ENCODE data around the gene PARD3B. TPM values are rescaled to one million over a fixed set of nuclear protein-coding genes. Genes with fewer than 3 reads are reported as not detected.

PARD3B gene
- total and polyA plus RNA-seq, 2 of the 4 experiments (the other 2 are of a cell fraction) = 3.3 to 15.6 TPM

DNA sequence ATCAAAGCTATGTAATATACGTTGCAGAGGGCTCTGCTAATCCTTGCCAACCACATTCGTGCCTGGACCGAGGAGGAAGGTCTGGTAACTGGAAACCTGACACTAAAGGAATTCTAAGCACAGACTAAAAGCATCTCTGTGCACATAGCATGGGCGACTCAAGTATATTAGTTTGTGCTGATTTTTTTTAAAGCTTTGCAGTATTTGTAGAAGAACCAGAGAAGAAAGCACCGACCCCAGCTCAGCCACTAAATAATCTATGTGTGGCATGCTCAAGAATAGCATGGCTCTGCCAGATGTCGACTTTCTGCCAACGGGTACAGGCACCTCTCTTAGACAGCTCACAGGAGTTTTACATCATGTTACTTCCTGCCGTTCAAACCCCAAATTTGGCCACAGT, 1063.8 kb downstream of the PARD3B start:
- no peaks in the 10 kb centered on the region for H3K27me3 ChIP-seq (ENCODE audit: control insufficient read depth, insufficient read depth, low read length)
- CTCF ChIA-PET = no interaction called here
- no TSS peak for BruUV-seq (replicated peaks)
- intact Hi-C loops (cut with micrococcal nuclease) = no loop called here
- peak overlapping the region; percentile 78; the same call in 1 of the 2 replicates for H3K27ac ChIP-seq (ENCODE audit: insufficient read depth, low read length)
- H3K4me2 ChIP-seq (ENCODE audit: low read depth, low read length) = peak overlapping the region; percentile 84
- ATAC-seq (ENCODE audit: low read depth) = peak; percentile 71
- no peak overlapping the region for H2AFZ ChIP-seq (replicated peaks; ENCODE audit: low read length, poor library complexity)
- H4K20me1 ChIP-seq (ENCODE audit: insufficient read depth, low read length) = no peaks in the 10 kb centered on the region
- no peak overlapping the region for H3K4me3 ChIP-seq (ENCODE audit: insufficient read depth, low read depth, low read length)
- H2BK120ac ChIP-seq (ENCODE audit: low read depth, low read length) = 0 out of 2 replicates have a peak overlapping the region, but pooled peaks have one; percentile 55
- H3K14ac ChIP-seq (replicated peaks; ENCODE audit: low read depth, low read length) = no peak overlapping the region
- H2AK5ac ChIP-seq (ENCODE audit: low read depth, low read length) = peak overlapping the region; percentile 3; the same call in 1 of the 2 replicates
- no peak overlapping the region; the same call in 1 of the 2 replicates for H4K5ac ChIP-seq (ENCODE audit: low read depth, low read length)
- H3K9me3 ChIP-seq (ENCODE audit: control insufficient read depth, insufficient read depth, low read length) = no peaks in the 10 kb centered on the region
- H3K79me1 ChIP-seq (ENCODE audit: low read depth in 1 of 2, low read length in 2 of 2) = no peaks in the 10 kb centered on the region
- H3K9me1 ChIP-seq (ENCODE audit: insufficient read depth, low read length) = 0 out of 2 replicates have a peak, but pooled peaks cover 9% of the 10 kb centered on the region
- H2BK15ac ChIP-seq (ENCODE audit: low read depth, low read length) = no peak overlapping the region
- H3K4me1 ChIP-seq (ENCODE audit: control insufficient read depth, insufficient read depth, low read length) = peaks cover 7% of the 10 kb centered on the region
- H3K4ac ChIP-seq (ENCODE audit: low read depth, low read length) = no peak overlapping the region
- H3K36me3 ChIP-seq (ENCODE audit: control insufficient read depth, insufficient read depth, low read length) = no peaks in the 10 kb centered on the region
- no peak overlapping the region for H4K91ac ChIP-seq (ENCODE audit: insufficient read depth, low read depth, low read length)
- H2BK5ac ChIP-seq (ENCODE audit: low read depth, low read length, poor library complexity, severe bottlenecking) = no peak overlapping the region
- WGBS, 2 experiments (ENCODE audit: extremely low coverage in 2 of 2, insufficient read length in 1 of 2) = no CpG with 5 or more reads among the region's 8 CpGs
- peak overlapping the region; percentile 27 for H2BK20ac ChIP-seq (ENCODE audit: low read depth, low read length)
- H2AK9ac ChIP-seq (replicated peaks; ENCODE audit: low read depth, low read length, poor library complexity) = no peak overlapping the region
- H3K9ac ChIP-seq (ENCODE audit: low read depth, low read length) = no peak overlapping the region
- H4K8ac ChIP-seq (ENCODE audit: low read depth in 2 of 2, low read length in 2 of 2) = peak overlapping the region; percentile 3 to 51; a peak in 1 of 4 replicates
- DNase-seq = peak; percentile 46
- H3K56ac ChIP-seq (ENCODE audit: extremely low read depth, insufficient read depth, low read length) = no peak overlapping the region
- dilution Hi-C loops (cut with HindIII; ENCODE audit: low sequenced_read_pairs, unreplicated experiment) = no loop called here
- POLR2A ChIA-PET (ENCODE audit: unreplicated experiment) = no interaction called here
- H3K23ac ChIP-seq (ENCODE audit: low read depth, low read length) = no peak overlapping the region
- TF ChIP-seq CEBPB (IDR thresholded peaks at IDR 0.05; ENCODE audit: low read depth, low read length) (no peak), USF2 (IDR thresholded peaks at IDR 0.05; ENCODE audit: low read depth, low read length) (no peak), SMC3 (IDR thresholded peaks at IDR 0.05; ENCODE audit: low read depth, low read length) (no peak), RCOR1 (IDR thresholded peaks at IDR 0.05; ENCODE audit: insufficient replicate concordance, low read length) (no peak), MAZ (IDR thresholded peaks at IDR 0.05; ENCODE audit: borderline replicate concordance, low read depth, low read length) (no peak), RFX5 (IDR thresholded peaks at IDR 0.05; ENCODE audit: low read depth, low read length) (no peak), RAD21 (IDR thresholded peaks at IDR 0.05; ENCODE audit: low read length) (no peak), MAFK (IDR thresholded peaks at IDR 0.05; ENCODE audit: low read depth, low read length) (no peak), MXI1 (IDR thresholded peaks at IDR 0.05; ENCODE audit: borderline replicate concordance, low read depth, low read length) (no peak), FOS (IDR thresholded peaks at IDR 0.05; ENCODE audit: low read depth, low read length) (no peak), BHLHE40 (IDR thresholded peaks at IDR 0.05; ENCODE audit: low read depth, low read length) (no peak), CHD1 (IDR thresholded peaks at IDR 0.05; ENCODE audit: low read depth, low read length) (no peak), POLR2A (IDR thresholded peaks at IDR 0.05; ENCODE audit: low read depth, low read length) (no peak)
- TF ChIP-seq, protein P1, sequence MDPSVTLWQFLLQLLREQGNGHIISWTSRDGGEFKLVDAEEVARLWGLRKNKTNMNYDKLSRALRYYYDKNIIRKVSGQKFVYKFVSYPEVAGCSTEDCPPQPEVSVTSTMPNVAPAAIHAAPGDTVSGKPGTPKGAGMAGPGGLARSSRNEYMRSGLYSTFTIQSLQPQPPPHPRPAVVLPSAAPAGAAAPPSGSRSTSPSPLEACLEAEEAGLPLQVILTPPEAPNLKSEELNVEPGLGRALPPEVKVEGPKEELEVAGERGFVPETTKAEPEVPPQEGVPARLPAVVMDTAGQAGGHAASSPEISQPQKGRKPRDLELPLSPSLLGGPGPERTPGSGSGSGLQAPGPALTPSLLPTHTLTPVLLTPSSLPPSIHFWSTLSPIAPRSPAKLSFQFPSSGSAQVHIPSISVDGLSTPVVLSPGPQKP (IDR thresholded peaks at IDR 0.05; ENCODE audit: borderline replicate concordance, low read depth, low read length) = no peak
- TF ChIP-seq, protein P2, sequence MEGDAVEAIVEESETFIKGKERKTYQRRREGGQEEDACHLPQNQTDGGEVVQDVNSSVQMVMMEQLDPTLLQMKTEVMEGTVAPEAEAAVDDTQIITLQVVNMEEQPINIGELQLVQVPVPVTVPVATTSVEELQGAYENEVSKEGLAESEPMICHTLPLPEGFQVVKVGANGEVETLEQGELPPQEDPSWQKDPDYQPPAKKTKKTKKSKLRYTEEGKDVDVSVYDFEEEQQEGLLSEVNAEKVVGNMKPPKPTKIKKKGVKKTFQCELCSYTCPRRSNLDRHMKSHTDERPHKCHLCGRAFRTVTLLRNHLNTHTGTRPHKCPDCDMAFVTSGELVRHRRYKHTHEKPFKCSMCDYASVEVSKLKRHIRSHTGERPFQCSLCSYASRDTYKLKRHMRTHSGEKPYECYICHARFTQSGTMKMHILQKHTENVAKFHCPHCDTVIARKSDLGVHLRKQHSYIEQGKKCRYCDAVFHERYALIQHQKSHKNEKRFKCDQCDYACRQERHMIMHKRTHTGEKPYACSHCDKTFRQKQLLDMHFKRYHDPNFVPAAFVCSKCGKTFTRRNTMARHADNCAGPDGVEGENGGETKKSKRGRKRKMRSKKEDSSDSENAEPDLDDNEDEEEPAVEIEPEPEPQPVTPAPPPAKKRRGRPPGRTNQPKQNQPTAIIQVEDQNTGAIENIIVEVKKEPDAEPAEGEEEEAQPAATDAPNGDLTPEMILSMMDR (conservative IDR thresholded peaks at IDR 0.05; ENCODE audit: low read depth, low read length) = no peak
- in situ Hi-C loops (cut with MboI; ENCODE audit: low sequenced_read_pairs) = no loop called here
- H3K18ac ChIP-seq (ENCODE audit: low read depth, low read length) = no peak overlapping the region; the same call in 1 of the 2 replicates
